Activated gamma-delta T cell treated with Interleukin-2 at 50 U/mL for 16 hours (primary cell): Measurements from ENCODE around the gene ASB12.

ENCODE experiments used
- DNase-seq: peaks from one replicate; pipeline ENCODE4 v3.0.0-alpha.2; 2020

ASB12 gene

GRCh38 chrX:64184396-64184795 lies 46.0 kb downstream of the ASB12 start:
- no peak for DNase-seq

- DNase-seq, result no peak
Measured at GRCh38 chrX:64182208-64182607, 48.2 kb downstream of the ASB12 start.

GRCh38 chrX:64176876-64177275 lies 53.5 kb downstream of the ASB12 start:
- DNase-seq, result no peak
